ENCODE results near the gene MYO1E.
"Not testable (repeated sequence)": the region's sequence is repeated elsewhere in the genome, so short reads cannot be mapped to it uniquely, and the experiment has no call there.

Gene MYO1E

GRCh38 chr15:59352189-59352588, 20.5 kb downstream of the MYO1E start:
- no peak for DNase-seq (ENCODE audit: low read depth in 1 of 2, low spot score in 1 of 2)

- no peak for DNase-seq (ENCODE audit: low read depth in 1 of 2, low spot score in 1 of 2)
Observed at GRCh38 chr15:59350421-59350732, 22.3 kb downstream of the MYO1E start.

DNA sequence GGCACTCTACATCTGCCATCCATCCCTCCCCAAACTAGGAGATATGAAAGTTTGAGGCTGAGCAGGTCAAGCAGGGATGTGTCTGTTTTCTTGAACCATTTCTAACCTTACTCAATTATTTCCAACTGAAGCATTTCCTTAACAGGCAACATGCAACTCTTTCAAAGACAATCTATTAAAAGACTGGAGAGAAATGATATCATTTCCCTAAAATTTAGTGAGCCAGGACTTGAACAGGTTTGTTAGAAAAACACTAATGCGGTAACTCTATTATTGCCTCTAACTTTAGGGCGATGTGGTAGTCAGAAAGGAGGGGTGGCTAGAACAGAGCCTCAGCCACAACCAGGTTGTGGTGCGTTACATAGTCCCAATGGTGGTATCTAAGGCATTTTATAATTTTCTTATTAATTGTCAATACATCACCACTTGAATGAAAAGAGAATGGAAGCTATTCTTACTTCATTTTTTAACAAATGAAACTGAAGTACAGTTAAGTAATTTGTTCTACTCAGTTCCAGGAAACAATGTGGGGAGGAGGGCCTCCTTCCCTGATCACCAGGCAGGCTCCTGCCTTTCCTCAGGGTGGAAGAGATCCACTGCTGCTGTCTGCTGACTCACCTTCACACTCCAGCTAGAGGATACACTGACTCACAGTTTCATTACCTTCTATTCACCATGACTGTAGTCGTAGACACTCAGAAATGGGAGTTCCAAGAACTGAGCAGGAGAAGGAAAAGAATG, 22.8 kb downstream of the MYO1E start:
- no peak for DNase-seq (ENCODE audit: low read depth in 1 of 2, low spot score in 1 of 2)

- DNase-seq (ENCODE audit: low read depth in 1 of 2, low spot score in 1 of 2): no peak
Observed at GRCh38 chr15:59347915-59348314, 24.8 kb downstream of the MYO1E start.

- DNase-seq (ENCODE audit: low read depth in 1 of 2, low spot score in 1 of 2): no peak
Observed at GRCh38 chr15:59346951-59347350, 25.7 kb downstream of the MYO1E start.

DNA sequence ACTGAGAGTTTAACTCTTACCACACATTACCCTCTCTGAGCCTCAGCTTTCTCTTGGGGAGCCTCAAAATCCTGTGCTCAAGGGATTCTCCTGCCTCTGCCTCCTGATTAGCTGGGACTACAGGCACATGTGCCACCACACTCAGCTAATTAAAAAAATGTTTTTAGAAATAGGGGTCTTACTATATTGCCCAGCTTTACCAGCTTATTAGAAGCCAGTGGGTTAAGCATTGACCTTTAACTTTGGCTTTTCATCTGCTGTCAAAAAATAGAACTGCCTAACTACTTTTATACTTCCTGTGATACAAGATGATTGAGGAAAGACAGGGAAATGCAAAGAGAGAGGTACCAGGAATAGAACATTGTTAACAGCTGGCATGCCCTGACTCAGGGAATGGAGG, 27.3 kb downstream of the MYO1E start:
- DNase-seq (ENCODE audit: low read depth in 1 of 2, low spot score in 1 of 2): no peak

- no peak for DNase-seq (ENCODE audit: low read depth in 1 of 2, low spot score in 1 of 2)
Observed at GRCh38 chr15:59344311-59344710, 28.4 kb downstream of the MYO1E start.

DNA sequence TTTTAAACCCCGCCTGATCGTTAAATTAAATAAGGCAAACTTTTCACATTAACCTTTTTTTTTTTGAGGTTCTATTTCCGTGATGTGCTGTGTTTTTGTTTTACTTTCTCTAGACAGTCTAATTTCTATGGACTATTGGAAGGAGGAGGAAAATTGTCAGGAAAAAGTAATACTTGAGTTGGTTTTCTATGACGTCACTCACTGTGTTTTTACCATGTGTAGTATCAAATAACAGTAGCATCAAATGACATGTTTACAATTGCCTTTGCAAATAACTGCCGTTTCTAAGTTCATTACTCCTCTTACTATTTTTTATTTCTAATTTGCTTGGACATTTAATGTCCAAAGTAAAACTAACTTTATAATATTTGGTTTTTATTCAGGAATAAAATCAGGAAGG, 32.3 kb downstream of the MYO1E start:
- DNase-seq (ENCODE audit: low read depth in 1 of 2, low spot score in 1 of 2): no peak

DNA sequence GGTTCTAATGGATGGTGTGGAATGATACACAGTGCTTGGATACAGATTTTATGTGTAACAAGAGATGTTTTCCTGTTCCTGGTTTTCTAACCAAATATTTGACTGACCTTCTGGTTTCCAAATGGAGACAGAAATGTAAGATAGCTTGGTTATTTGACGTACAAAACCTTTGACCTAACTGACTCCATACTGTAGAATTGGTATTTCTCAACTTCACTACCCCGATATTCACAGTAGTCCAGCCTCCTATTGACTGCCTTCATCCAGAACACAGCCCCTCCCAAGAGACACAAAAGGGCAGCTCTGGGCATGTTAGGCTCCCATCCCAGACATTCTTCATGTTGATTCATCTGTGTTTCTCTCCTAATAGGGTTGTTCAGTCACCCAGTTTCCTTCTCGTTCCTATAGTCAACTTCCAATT, 33.4 kb downstream of the MYO1E start:
- DNase-seq (ENCODE audit: low read depth in 1 of 2, low spot score in 1 of 2): no peak

- no peak for DNase-seq (ENCODE audit: low read depth in 1 of 2, low spot score in 1 of 2)
Observed at GRCh38 chr15:59338414-59338813, 34.3 kb downstream of the MYO1E start.

DNA sequence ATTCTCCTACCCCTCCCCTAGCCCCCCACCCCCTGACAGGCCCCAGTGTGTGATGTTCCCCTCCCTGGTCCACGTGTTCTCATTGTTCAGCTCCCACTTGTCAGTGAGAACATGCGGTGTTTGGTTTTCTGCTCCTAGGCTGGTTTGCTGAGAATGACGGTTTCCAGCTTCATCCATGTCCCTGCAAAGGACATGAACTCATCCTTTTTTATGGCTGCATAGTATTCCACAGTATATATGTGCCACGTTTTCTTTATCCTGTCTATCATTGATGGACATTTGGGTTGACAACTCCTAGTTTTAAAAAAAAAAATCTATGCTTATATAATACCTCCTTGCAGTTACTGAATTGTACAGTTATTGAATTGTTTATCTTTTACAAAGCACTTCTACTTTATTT, 35.9 kb downstream of the MYO1E start:
- not testable (repeated sequence) for DNase-seq (ENCODE audit: low read depth in 1 of 2, low spot score in 1 of 2)

GRCh38 chr15:59335207-59335786, 37.4 kb downstream of the MYO1E start:
- no peak for DNase-seq (ENCODE audit: low read depth in 1 of 2, low spot score in 1 of 2)

GRCh38 chr15:59334076-59334415, 38.6 kb downstream of the MYO1E start:
- DNase-seq (ENCODE audit: low read depth in 1 of 2, low spot score in 1 of 2): no peak

GRCh38 chr15:59333401-59334075, 39.1 kb downstream of the MYO1E start:
- no peak for DNase-seq (ENCODE audit: low read depth in 1 of 2, low spot score in 1 of 2)

DNA sequence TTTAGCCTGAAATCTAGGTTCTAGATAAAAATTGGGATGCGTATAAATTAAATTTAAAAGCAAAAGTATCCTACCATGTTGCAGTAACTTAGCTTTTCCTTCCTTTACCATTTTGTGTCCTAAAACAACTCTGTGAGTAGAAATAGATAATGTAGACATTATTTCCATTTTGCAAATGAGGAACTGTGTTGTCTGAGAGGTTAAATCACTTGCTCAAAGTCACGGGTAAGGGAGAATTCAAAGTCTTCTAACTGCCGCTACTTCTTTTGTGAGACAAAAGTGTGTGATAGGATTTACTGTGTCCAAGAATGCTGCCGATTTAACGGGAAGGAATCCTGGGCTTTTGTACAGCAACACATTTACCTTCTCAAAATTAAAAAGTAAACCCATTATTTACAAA, 40.7 kb downstream of the MYO1E start:
- no peak for DNase-seq (ENCODE audit: low read depth in 1 of 2, low spot score in 1 of 2)

GRCh38 chr15:59330649-59331048, 42.0 kb downstream of the MYO1E start:
- DNase-seq (ENCODE audit: low read depth in 1 of 2, low spot score in 1 of 2): no peak

- DNase-seq (ENCODE audit: low read depth in 1 of 2, low spot score in 1 of 2): no peak
Observed at GRCh38 chr15:59329570-59330350, 42.9 kb downstream of the MYO1E start.

- DNase-seq (ENCODE audit: low read depth in 1 of 2, low spot score in 1 of 2): no peak
Observed at GRCh38 chr15:59329091-59329490, 43.6 kb downstream of the MYO1E start.

- DNase-seq (ENCODE audit: low read depth in 1 of 2, low spot score in 1 of 2): no peak
Observed at GRCh38 chr15:59327942-59328341, 44.7 kb downstream of the MYO1E start.

- no peak for DNase-seq (ENCODE audit: low read depth in 1 of 2, low spot score in 1 of 2)
Observed at GRCh38 chr15:59326856-59327255, 45.8 kb downstream of the MYO1E start.

DNA sequence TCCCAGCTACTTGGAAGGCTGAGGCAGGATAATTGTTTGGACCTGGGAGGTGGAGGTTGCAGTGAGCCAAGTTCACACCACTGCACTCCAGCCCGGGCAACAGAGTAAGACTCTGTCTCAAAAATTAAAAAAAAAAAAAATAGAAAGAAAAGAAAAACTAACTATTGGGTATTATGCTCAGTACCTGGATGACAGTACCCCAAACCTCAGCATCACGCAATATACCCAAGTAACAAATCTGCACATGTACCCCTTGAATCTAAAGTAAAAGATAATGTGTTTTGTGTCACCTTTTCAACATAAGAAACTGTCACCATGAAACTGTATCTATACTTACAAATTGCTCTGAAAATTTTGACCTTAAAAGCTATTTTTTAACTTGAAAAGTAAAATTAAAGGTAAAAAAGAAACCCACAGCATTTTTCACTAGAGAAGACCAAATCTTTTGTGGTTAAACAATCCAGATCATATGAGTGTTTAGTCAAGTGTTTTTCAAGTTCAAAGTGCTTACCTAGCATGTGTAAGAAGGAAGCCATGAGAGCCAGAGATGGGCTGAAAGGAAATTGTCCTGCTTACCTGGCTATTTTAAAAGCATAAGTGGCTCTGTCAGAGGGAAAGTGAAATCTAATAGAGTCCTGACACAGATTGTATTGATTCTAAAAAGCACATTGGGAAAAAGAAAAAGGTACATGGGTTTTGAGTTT, 50.5 kb downstream of the MYO1E start:
- DNase-seq (ENCODE audit: low read depth in 1 of 2, low spot score in 1 of 2): no peak
